ACC112 (cell line): Measurements from ENCODE around the gene SLC8A2.

Source experiments
- H2AFZ ChIP-seq: fragments of 200-600 bp; sonication (generic); one replicate; pipeline ENCODE4 v1.6.0; 2017; ENCODE audit warnings: antibody characterized with exemption, low read length; ENCODE audit not compliant: unreplicated experiment
- H3K27ac ChIP-seq: fragments of 200-600 bp; sonication (generic); 2 replicates; pipeline ENCODE4 v1.5.1; 2014; ENCODE audit warnings: low read depth, mild to moderate bottlenecking, antibody characterized with exemption, low read length, moderate library complexity
- H3K27me3 ChIP-seq: fragments of 200-600 bp; sonication (generic); 2 replicates; pipeline ENCODE4 v1.6.1; 2014; ENCODE audit warnings: mild to moderate bottlenecking, antibody characterized with exemption, low read length, moderate library complexity, mixed read lengths; ENCODE audit not compliant: insufficient read depth
- H3K36me3 ChIP-seq: fragments of 200-600 bp; sonication (generic); 2 replicates; pipeline ENCODE4 v1.6.1; 2016; ENCODE audit warnings: mild to moderate bottlenecking, antibody characterized with exemption, low read length, moderate library complexity, mixed read lengths; ENCODE audit not compliant: insufficient read depth
- H3K4me1 ChIP-seq: fragments of 200-600 bp; sonication (generic); one replicate; pipeline ENCODE4 v1.6.1; 2016; ENCODE audit warnings: low read length, mixed read lengths; ENCODE audit not compliant: insufficient read depth, unreplicated experiment, control insufficient read depth
- H3K4me3 ChIP-seq: fragments of 200-600 bp; sonication (generic); 2 replicates; pipeline ENCODE4 v1.5.1; 2014; ENCODE audit warnings: mild to moderate bottlenecking, low read depth, low read length
- H3K79me2 ChIP-seq: fragments of 200-600 bp; sonication (generic); one replicate; pipeline ENCODE4 v1.6.0; 2016; ENCODE audit warnings: low read length; ENCODE audit not compliant: control insufficient read depth, unreplicated experiment, insufficient read depth

SLC8A2 gene

DNA sequence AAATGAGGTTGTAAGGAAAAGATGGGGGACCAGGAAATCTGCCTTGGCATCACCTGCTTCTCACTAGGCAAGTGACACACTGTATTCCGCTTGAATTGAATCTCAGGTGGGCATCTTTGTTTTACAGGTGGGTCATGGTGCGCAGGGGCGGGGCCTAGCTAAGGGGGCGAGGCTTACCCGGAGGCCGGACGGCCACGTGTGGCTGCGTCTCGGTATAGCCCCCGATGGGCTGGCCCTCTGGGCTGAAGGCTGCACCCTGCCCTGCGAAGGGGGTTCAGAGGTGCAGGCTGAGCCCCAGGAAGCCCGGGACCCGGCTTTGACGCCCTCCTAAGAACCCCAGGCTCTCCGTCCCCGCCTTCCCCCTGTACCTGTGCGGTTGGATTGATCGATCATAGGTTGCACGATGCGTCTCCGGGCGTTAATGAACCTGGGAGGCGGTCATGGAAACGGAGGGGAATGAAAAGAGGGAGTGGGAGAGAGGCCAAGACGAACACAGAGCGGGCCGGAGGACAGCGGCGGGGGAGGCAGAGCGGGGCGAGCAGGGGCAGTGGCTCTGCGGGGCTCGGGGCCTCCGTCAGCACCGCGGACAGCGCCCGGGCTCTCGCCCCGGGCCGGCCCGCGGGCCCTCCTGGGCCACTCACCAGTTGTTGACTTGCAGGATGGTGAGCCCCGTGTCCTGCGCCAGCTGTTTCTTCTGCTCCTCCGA, 64.8 kb downstream of the SLC8A2 start:
- H2AFZ ChIP-seq = no peak overlapping the region
- H3K79me2 ChIP-seq = no peaks in the 10 kb centered on the region
- no peak overlapping the region for H3K4me3 ChIP-seq
- H3K27ac ChIP-seq = no peak overlapping the region
- no peaks in the 10 kb centered on the region for H3K36me3 ChIP-seq
- H3K27me3 ChIP-seq = no peaks in the 10 kb centered on the region
- H3K4me1 ChIP-seq = no peaks in the 10 kb centered on the region

DNA sequence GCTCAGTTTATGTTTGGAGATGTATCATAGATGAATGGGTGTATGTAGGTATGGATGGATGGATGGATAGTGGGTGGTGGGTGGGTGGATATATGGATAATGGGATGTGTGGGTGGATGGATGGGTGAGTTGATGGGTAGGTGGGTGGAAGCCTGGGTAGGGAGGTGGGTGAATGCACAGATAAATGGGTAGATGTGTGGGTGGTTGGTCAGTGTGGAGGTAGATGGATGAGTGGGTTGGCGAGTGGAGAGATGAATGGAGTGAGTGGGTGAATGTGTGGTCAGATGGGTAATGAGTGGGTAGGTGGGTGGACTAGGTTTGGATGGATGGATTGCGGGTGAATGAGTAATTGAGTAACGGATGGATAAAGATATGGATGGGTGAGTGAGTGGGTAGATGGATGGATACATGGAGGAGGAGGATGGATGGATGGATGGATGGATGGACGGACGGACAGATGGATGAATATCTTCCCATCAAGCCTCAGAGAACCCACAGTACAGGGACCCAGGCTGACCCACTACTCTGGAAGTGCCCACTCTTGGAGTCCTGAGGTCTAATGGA, 65.8 kb downstream of the SLC8A2 start:
- no peak overlapping the region for H3K27ac ChIP-seq
- no peak overlapping the region for H2AFZ ChIP-seq
- no peaks in the 10 kb centered on the region for H3K79me2 ChIP-seq
- no peaks in the 10 kb centered on the region for H3K27me3 ChIP-seq
- no peak overlapping the region for H3K4me3 ChIP-seq
- no peaks in the 10 kb centered on the region for H3K4me1 ChIP-seq
- no peaks in the 10 kb centered on the region for H3K36me3 ChIP-seq

DNA sequence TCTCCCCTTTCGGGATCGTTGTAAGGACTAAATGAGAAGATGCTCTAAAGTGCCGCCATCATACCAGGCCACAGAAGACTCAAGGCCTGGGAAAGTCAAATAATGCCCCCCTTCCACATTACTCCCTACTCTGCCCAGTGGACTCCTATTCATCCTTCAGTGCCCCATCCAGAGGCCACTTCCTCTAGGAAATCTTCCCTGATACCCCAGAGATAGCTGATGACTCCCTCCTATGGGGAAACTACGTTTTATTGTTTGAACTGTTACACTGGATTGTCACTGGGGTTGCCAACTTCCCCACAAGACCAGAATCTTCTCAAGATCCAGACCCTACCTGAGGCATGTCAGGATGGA, 66.5 kb downstream of the SLC8A2 start:
- Histone ChIP-seq H3K27me3 (no peaks in the 10 kb centered on the region), H3K27ac (no peak overlapping the region), H3K4me1 (no peaks in the 10 kb centered on the region), H2AFZ (no peak overlapping the region), H3K79me2 (no peaks in the 10 kb centered on the region), H3K4me3 (no peak overlapping the region), H3K36me3 (no peaks in the 10 kb centered on the region)

DNA sequence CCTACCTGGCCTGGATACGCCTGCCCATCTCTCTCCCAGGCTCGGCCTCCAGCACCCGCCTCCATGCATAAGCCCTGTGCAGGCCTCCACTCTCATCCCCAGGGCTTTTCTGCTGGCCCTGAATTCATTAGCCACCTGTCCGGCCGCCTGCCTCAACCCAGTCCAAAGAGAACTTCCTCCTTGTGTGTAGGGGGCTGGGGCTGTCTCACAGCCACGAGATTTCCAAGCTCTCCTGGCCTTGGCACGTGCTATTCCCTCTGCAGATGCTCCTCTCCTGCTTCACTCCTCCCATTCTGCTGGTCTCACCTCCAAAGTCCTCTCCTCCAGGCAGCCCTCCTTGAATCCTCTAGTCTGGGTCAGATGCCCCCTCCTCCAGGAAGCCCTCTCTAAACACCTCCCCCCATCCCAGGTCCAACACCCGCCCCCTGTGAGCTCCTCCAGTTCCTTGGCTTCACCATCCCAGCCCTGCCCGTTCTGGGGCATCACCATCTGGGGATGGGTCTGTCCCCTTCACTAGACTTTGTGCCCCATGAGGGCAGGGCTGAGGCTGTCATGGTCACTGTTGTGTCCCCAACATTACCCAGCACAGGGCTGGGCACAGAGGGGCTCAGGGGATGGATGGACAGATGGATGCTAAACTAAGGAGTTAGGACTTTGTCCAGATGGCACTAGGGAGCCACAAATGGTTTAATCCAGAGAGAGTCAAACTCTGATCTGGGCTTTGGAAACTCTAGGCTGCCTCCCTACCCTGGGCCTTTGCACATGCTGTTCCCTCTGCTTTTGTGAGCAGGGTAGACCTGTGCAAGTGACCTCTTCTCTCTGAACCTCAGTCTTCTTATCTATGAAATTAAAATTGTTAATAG, 67.1 kb downstream of the SLC8A2 start:
- no peak overlapping the region for H3K27ac ChIP-seq
- H3K4me3 ChIP-seq = no peak overlapping the region
- H2AFZ ChIP-seq = no peak overlapping the region
- no peaks in the 10 kb centered on the region for H3K36me3 ChIP-seq
- H3K79me2 ChIP-seq = no peaks in the 10 kb centered on the region
- no peaks in the 10 kb centered on the region for H3K4me1 ChIP-seq
- no peaks in the 10 kb centered on the region for H3K27me3 ChIP-seq

DNA sequence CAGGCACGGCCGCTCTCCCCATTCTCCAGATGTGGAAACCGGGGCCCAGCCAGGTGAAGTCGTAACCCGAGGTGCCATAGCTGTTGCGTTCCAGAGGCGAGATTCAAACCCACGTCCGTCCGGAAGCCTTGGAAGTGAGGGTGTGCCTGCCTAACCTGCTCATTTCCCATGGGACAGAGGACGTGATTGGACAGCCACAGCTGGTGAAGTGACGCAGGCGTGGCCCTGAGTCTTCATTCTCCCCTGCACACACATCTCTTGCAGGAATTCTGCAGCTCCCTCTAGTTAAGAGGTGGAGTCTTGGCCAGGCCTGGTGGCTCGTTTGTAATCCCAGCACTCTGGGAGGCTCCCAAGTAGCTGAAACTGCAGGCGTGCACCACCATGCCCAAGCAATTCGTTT, 69.2 kb downstream of the SLC8A2 start:
- no peaks in the 10 kb centered on the region for H3K27me3 ChIP-seq
- no peak overlapping the region for H2AFZ ChIP-seq
- H3K4me1 ChIP-seq = no peaks in the 10 kb centered on the region
- no peaks in the 10 kb centered on the region for H3K36me3 ChIP-seq
- no peak overlapping the region for H3K27ac ChIP-seq
- H3K79me2 ChIP-seq = no peaks in the 10 kb centered on the region
- no peak overlapping the region for H3K4me3 ChIP-seq

DNA sequence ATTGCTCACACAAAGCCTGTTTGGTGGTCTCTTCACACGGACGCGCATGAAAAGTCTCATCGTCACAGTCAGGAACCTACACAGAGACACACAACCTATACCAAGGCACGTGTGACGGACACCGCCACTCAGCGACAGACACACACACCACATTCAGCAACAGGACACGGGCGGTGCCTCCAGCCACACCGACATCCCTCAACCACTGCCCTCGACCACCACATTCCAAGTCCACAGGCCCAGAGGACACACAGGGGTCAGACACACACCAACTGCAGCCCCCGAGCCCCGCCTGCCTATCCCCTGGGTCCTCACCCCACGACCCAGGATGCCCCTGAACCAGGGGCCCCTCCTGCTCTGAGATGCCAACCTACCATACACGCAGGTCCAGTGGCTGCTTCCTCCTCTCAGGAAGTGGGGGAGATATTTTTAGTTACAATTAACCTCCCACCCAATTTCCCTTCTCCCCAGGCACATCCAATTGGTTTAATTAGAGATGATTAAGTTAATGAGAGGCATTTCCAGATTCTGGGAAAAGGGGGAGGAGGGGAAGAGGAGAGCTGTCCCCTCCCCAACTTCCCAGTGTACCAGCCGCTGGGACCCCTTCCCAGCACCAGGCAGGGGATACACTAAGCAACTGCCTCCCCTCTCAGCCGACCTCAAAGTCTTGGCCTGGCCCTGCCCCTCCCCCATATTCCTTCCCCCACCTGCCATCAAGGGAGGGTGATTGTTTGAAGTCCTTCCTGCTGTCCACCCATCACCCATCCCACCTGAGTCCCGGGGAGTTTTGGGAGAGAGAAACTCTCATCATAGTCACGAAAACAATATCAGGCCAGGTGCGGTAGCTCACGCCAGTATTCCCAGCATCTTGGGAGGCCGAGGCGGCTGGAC, 72.7 kb downstream of the SLC8A2 start:
- no peaks in the 10 kb centered on the region for H3K27me3 ChIP-seq
- H3K4me1 ChIP-seq = no peaks in the 10 kb centered on the region
- no peaks in the 10 kb centered on the region for H3K36me3 ChIP-seq
- no peaks in the 10 kb centered on the region for H3K79me2 ChIP-seq
- H2AFZ ChIP-seq = no peak overlapping the region
- no peak overlapping the region for H3K4me3 ChIP-seq
- H3K27ac ChIP-seq = no peak overlapping the region

DNA sequence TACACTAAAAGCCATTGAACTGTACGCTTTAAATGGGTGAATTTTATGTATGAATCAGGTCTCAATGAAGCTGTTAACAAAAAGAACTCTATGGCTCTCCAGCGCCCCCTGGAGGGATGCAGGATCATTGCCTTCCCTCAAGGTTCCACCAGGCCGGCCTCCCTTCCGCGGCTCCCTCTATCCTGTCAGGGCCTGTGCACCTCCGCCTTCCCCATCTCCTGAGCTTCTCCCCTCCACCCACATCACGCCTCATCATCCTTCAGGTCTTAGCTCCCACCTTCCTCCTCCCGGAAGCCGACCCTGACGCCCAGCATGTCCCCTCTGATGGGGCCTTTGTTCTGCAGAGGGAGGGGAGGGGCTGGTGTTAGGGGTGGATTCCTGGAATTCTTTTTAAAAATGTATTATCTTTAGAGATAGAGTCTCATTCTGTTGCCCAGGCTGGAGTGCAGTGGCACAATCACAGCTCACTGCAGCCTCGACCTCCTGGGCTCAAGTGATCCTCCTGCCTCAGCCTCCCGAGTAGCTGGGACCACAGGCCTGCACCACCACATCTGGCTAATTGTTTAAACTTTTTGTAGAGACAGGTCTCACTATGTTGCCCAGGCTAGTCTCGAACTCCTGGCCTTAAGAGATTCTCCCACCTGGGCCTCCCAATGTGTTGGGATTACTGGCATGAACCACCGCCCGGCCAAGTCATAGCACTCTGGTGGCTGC, 80.0 kb downstream of the SLC8A2 start:
- Histone ChIP-seq H3K4me1 (no peaks in the 10 kb centered on the region), H2AFZ (no peak overlapping the region), H3K4me3 (no peak overlapping the region), H3K27ac (no peak overlapping the region), H3K27me3 (no peaks in the 10 kb centered on the region), H3K36me3 (no peaks in the 10 kb centered on the region), H3K79me2 (no peaks in the 10 kb centered on the region)

DNA sequence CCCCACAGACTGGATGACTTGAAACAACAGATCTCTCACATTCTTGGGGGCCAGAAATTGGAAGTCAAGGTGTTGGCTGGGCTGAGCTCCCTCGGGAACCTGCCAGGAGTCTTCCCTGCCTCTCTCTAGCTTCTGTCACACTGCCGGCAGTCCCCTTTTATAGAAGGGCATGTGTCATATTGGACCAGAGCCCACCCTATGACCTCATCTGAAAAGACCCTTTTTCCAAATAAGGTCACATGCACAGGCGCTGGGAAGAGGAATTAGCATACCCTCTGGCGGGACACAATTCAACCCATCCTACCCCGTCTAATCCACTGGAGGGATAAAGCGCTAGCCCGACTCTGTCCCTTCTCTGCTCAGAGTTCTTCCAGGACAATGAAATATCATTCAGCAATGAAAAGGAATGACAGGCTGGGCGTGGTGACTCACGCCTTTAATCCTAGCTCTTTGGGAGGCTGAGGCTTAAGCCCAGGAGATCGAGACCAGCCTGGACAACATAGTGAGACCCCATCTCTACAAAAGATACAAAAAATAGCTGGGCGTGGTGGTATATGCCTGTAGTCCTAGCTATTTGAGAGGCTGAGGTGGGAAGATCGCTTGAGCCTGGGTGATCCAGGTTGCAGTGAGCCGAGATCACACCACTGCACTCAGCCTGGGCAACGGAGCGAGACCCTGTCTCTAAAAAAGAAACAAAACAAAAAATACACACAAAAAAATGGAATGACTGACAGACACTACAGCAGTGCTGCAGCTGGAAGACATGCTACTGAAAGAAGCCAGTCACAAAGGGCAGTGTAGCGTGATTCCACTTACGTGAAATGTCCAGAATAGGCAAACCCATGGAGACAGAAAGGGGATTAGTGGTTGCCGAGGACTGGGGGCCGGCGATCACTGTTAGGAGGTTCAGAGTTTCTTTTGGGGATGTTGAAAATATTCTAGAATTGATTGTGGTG, 80.9 kb downstream of the SLC8A2 start:
- Histone ChIP-seq H3K27me3 (no peaks in the 10 kb centered on the region), H2AFZ (no peak overlapping the region), H3K79me2 (no peaks in the 10 kb centered on the region), H3K36me3 (no peaks in the 10 kb centered on the region), H3K4me3 (no peak overlapping the region), H3K27ac (no peak overlapping the region), H3K4me1 (no peaks in the 10 kb centered on the region)

DNA sequence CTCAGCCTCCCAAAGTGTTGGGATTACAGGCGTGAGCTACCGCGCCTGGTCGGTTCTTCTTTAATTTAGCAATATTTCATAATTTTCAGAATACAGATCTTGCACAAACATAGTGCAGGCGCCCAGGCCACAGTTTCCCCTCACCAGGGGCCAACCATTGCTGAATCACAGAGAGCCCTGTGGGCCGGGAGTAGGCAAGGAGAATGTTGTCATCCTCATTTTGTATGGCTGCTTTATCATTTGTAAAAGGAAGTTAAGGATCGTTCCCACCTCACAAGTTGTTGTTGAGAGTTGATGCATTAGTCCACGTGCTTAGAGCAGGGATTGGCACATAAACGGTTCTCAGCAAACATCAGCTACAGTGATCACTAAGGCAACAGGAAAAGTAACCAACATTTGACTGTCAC, 82.5 kb downstream of the SLC8A2 start:
- H3K79me2 ChIP-seq = no peaks in the 10 kb centered on the region
- no peak overlapping the region for H2AFZ ChIP-seq
- H3K27ac ChIP-seq = no peak overlapping the region
- H3K4me1 ChIP-seq = no peaks in the 10 kb centered on the region
- H3K36me3 ChIP-seq = no peaks in the 10 kb centered on the region
- H3K27me3 ChIP-seq = no peaks in the 10 kb centered on the region
- no peak overlapping the region for H3K4me3 ChIP-seq
